ENCODE data around the gene CCN5.

CCN5 gene

DNA sequence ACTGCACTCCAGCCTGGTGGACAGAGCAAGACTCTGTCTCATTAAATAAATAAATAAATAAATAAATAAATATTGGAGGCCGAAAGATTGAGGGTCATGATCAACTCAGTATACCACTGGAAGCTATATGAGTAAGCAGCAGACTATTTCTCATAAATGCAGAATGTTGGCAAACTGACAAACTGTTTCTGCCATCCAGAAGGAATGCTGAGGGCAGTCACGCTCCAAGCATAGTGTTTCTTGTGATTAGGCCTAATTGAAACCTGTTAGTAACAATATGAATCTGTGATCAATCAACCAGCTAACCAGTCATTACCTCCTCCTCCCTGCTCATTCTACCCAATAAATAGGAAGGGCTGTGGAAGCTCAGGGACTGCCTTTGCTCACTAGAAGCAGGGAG lies 15.3 kb downstream of the CCN5 start:
- DNase-seq (ENCODE audit: insufficient read length, low spot score) (no peak), FAIRE-seq (no peak)
- TF ChIP-seq POLR2A (IDR thresholded peaks at IDR 0.05; ENCODE audit: low read depth, low read length) = no peak

DNA sequence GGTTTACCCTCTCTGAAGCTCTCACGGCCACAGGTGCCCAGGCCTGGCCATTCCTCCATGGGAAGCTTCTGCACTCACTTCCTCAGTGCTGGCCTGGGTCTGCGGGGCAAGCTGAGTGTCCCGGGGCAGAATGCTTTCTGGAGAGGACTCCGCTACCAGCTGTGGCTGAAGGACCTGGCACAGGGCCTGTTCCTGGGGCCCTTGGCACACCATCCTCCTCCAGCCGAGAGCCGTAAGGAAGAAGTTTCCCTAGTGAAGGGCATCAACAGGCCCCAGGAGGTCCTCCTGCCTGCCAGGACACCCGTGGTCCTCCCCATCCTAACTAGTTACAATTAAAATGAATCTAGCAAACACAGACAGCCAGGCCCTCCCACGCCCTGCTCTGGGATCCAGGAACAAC lies 16.5 kb downstream of the CCN5 start:
- no peak for TF ChIP-seq POLR2A (IDR thresholded peaks at IDR 0.05; ENCODE audit: low read depth, low read length)
- FAIRE-seq = no peak
- no peak for DNase-seq (ENCODE audit: insufficient read length, low spot score)

DNA sequence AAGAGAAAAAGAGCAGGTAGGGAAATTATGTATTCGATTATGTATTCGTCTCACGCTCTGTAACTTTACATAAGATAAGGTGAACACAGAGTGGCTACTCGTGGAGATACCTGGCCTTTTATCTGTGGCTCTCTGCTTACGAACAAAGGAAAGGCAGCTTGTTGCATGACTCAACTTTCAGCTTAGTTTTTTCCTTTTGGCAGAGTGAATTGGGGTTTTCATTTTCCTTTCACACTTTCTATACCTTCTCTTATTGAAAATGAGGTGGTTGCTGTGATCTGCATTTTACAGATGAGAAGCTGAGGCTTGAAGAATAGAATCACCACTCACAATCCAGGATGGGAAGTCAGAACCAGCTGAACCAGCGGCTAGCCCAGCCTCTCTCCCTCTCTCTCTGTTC lies 17.2 kb downstream of the CCN5 start:
- TF ChIP-seq POLR2A (IDR thresholded peaks at IDR 0.05; ENCODE audit: low read depth, low read length) = no peak
- DNase-seq (ENCODE audit: insufficient read length, low spot score) = no peak
- FAIRE-seq = no peak

DNA sequence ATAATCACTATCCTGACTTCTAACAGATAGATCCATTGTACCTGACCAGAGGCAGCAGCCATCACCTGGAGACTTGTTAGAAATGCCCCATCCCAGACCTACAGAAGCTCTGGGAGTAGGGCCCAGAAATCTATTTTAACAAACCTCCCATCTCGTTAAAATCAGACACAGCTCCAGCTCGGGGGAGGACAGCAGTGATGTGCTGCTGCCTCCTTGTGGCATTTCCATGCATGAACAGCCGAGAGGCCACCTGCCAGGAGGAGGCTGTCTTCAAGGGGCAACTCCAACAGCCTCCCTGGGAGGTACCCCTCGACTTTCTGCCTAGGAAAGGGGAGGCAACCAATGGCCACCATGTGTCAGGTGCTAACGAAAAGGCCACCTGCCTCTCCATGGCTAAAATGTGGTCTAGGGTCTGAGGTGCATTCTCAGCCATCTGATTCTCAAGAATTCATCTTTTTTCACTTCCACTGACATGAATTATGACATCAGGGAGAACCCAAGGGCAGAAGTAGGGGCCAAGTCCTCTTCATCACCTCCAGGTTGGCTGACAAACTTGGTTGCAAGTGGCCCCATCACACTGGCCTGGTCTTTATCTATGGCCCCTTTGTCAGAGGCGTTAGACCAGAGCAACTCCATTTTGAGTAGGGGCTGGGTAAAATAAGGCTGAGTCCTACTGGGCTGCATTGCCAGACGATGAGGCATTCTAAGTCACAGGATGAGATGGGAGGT lies 18.3 kb downstream of the CCN5 start:
- FAIRE-seq = no peak
- TF ChIP-seq POLR2A (IDR thresholded peaks at IDR 0.05; ENCODE audit: low read depth, low read length) = no peak
- no peak for DNase-seq (ENCODE audit: insufficient read length, low spot score)

DNA sequence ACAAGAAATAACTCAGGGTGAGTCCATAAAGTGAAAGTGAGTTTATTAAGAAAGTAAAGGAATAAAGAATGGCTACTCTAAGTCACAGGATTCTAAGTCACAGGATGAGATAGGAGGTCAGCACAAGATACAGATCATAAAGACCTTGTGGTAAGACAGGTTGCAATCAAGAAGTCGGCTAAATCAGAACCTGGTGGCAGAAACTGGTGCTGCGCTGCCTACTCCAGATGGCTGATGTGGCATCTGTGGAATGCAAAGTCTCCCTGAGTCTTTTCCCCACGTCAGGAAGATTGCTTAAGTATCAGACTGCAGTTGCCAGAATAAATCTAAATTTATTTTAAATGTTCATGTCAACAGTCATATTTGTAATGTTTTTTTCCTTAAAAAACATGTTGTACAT lies 19.8 kb downstream of the CCN5 start:
- DNase-seq (ENCODE audit: insufficient read length, low spot score) (peak; percentile 61), FAIRE-seq (no peak)
- no peak for TF ChIP-seq POLR2A (IDR thresholded peaks at IDR 0.05; ENCODE audit: low read depth, low read length)

DNA sequence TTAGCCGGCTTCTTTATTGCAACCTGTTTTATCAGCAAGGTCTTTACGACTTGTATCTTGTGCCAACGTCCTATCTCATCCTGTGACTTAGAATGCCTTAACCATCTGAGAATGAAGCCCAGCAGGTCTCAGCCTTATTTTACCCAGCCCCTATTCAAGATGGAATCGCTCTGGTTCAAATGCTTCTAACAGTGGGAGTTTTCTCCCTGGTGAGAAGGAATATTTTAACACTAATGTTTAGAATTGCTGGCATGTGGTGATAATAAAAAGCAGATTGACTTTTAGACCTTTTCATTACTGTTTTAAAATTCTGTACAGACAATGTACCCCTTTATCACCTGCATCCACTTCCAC lies 20.6 kb downstream of the CCN5 start:
- FAIRE-seq = no peak
- no peak for TF ChIP-seq POLR2A (IDR thresholded peaks at IDR 0.05; ENCODE audit: low read depth, low read length)
- no peak for DNase-seq (ENCODE audit: insufficient read length, low spot score)

DNA sequence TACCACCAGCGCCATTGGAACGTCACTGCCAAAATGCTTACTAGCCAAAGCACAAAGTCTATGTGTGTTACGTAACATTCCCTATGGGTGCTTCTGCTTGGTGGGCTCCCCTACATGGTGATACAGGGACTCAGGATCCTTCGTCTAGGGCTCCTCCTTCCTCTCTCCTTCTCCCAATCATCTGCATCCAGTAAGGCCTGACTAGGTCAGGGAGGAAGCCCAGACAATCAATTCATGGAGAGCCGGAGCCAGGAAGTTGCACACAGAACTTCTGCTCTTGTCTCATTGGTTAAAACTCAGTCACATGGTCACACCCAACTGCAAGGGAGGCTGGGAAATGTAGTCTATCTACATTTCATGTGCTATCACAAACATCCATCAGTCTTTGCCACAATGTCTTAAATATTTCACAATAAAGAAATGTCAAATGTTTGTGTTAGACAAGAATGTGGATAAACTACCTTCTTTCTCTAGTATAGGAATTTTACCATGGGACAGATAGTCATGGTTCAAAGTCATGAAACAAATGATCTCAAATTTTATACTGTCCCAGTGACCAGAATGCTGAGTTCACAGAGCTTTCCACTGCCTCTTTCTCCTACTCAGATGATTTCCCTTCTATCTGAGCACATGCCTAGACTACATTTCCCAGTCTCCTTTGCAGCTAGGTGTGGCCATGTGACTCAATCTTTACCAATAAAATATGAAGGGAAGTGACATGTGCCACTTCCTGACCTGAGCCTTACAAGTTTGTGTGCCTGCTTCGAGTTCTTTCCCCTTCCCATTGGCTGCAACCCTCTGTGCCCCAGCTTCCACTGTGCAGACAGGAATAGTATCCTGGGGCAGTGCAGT lies 21.2 kb downstream of the CCN5 start:
- FAIRE-seq (no peak), DNase-seq (ENCODE audit: insufficient read length, low spot score) (no peak)
- no peak for TF ChIP-seq POLR2A (IDR thresholded peaks at IDR 0.05; ENCODE audit: low read depth, low read length)

DNA sequence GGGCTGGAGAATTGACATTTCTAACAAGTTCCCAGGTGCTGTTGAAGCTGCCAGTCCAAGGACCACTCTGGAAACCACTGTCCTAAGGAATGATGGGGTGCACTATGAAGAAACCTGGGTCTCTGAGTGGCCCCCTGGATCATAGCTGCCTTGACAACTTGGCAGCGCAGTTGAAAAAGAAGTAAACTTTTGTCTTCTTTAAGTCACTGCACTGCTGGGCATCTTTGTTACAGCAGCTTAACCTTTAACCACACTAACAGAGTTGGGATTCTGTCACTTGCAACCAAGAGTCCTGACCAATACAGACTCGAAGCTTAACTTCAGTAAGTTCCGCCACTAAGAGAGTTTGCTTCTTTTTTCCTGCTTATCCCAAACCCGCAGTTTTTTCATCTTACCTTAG lies 21.9 kb downstream of the CCN5 start:
- TF ChIP-seq POLR2A (IDR thresholded peaks at IDR 0.05; ENCODE audit: low read depth, low read length) = no peak
- FAIRE-seq (no peak), DNase-seq (ENCODE audit: insufficient read length, low spot score) (no peak)

DNA sequence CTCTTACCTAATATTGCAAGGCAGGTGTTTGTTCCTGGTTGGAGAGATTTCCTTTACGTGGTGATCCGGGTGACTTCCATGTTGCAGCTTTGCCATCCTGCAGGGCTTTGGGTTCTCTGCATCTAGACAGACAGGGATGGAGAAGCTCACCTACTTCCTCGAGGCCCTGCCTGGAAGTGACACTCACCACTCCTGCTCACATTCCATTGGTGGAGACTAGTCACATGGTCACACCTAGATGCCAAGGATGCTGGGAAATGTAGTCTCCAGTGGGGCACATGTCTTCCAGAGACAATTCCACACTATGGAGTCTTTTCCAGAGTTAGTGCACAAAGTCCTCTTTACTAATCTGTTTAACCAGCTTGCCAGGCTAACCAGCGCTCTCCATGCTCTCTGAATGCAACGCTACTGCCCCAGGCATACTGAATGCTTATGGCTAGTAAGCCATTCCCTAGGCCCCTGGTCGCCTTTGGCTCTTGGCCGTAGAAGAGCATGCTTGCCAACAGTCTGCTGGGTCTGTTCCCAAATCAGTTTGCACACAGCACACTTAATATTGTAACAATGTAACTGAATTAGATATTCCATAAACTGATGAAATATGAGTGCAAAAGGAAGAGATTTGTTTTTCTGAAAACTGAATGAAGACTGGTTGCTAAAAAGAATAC lies 23.8 kb downstream of the CCN5 start:
- no peak for FAIRE-seq
- TF ChIP-seq POLR2A (IDR thresholded peaks at IDR 0.05; ENCODE audit: low read depth, low read length) = no peak
- peak; percentile 91 for DNase-seq (ENCODE audit: insufficient read length, low spot score)

DNA sequence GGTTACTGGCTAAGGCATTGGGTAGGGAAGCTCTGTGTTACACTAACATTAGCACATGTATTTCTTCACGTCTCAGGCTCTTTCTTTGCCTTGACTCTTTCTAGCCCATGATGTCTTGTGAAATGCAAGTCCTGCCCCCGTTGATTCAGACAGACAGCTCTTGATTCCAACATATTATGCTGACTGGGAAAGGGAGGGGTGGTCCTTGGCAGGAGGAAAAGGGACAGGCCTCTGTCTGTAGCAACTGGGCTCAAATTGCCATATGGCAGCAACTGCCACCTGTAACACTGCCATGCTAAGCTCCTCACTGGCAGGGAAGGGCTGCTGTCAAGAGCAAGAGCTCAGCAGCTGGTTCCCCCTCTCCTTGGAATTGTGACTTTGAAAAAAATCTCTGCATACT lies 24.8 kb downstream of the CCN5 start:
- DNase-seq (ENCODE audit: insufficient read length, low spot score) (no peak), FAIRE-seq (no peak)
- no peak for TF ChIP-seq POLR2A (IDR thresholded peaks at IDR 0.05; ENCODE audit: low read depth, low read length)

DNA sequence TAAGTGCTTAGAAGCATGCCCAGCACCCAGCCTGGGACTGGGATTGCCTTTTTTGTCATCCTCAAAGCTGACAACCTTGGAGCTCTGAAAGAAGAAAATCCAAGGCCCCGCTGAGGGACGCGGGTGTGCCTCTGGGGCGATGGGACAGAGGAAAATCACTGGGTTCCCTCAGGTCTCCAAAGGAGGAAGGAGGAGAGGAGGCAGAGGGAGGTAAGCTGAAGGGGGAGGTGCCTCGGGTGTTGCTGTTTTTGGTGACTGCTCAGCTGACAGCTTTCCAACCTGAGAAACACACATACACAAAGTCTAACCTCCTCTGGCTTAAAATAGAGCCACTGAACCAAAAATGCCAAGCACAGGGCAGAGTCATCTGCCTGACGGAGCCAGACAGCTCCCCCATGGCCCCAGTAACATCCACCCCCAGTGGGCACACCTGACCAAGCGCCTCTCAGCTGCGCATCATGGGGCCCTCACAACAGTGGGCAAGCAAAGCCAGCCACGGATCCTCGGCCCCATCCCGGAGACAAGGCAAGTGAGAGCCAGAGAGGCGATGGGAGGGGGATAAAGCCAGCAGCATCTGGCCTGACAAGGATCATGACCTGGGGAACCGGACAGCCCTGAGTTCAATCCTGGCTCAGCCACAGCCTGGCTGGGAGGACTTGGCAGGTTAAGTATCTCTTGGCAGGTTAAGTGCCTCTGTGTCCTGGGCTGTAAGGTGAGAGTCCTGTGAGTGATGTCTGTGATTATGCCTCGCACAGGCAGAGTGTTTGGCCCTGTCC lies 27.3 kb downstream of the CCN5 start:
- TF ChIP-seq POLR2A (IDR thresholded peaks at IDR 0.05; ENCODE audit: low read depth, low read length) = no peak
- DNase-seq (ENCODE audit: insufficient read length, low spot score) (no peak), FAIRE-seq (no peak)

DNA sequence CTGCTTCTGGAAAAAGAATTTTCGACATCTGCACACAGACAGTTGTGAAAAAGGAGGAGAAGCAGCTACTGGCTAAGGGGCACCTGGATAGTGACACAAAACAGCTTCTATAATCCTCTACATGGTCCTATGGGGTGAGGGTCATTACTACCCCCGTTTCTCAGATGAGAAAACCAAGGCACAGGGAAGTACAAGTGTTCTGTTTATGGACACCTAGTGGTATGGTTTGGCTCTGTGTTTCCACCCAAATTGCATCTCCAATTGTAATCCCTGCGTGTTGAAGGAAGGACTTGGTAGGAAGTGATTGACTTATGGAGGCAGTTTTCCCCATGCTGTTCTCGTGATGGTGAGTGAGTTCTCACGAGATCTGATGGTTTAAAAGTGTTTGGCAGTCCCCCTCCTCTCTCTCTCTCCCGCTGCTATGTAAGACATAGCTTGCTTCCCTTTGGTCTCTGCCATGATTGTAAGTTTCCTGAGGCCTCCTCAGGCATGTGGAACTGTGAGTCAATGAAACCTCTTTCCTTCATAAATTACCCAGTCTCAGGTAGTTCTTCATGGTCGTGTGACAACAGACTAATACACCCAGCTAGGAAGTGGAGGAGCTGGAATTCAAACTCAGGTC lies 28.0 kb downstream of the CCN5 start:
- no peak for FAIRE-seq
- no peak for DNase-seq (ENCODE audit: insufficient read length, low spot score)
- no peak for TF ChIP-seq POLR2A (IDR thresholded peaks at IDR 0.05; ENCODE audit: low read depth, low read length)

DNA sequence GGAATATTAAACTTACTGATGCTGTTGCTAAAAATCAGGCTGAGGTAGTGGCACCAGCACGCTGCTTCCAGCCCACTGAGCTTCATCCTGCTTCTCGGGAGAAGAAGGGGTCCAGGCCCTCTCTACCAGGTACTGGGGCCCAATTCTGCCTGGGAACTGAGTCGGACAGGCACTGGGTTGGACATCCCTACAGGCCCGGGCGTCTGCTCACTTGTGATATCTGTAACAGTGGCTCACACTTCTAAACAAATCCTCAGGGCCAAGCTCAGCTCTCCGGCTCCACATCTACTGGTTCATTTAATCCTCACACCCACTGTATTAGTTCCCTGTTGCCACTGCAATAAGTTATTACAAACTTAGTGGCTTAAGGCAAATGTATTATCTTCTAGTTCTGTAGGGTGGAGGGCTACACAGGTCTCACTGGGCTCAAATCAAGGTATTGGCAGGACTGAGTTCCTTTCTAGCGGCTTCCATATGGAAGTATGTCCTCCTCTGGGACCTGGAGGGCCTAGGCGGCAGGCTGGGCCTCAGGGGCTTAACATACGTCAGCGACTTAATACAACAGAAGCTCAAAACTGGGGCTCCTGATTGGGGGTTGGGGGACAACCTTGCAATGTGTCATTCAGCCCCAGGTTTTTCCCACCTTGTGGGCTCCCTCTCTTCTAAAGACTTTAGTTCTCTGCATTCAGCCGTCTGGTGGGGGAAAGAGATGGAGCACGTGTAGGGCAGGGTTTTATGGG lies 28.9 kb downstream of the CCN5 start:
- DNase-seq (ENCODE audit: insufficient read length, low spot score) = no peak
- TF ChIP-seq POLR2A (IDR thresholded peaks at IDR 0.05; ENCODE audit: low read depth, low read length) = no peak
- FAIRE-seq = no peak

Data from H54 (cell line).